KOPT-K1 (cell line): ENCODE data around the gene EFCAB12.

ENCODE experiments used
- H3K27ac ChIP-seq: fragments of 200-600 bp; sonication (generic); 2 replicates; pipeline ENCODE4 v1.5.1; 2016; ENCODE audit warnings: antibody characterized with exemption, mild to moderate bottlenecking, low read depth, low read length; ENCODE audit not compliant: poor library complexity, severe bottlenecking
- H3K36me3 ChIP-seq: fragments of 200-600 bp; sonication (generic); 2 replicates; pipeline ENCODE4 v1.5.1; 2017; ENCODE audit warnings: antibody characterized with exemption, mild to moderate bottlenecking, low read length, moderate library complexity; ENCODE audit not compliant: insufficient read depth
- H3K9me3 ChIP-seq: fragments of 200-600 bp; sonication (generic); 2 replicates; pipeline ENCODE4 v1.5.1; 2017; ENCODE audit warnings: antibody characterized with exemption, low read length, mild to moderate bottlenecking; ENCODE audit not compliant: insufficient read depth, poor library complexity, severe bottlenecking

Gene EFCAB12

GRCh38 chr3:129428376-129429079 is at the start of gene EFCAB12:
Gene EFCAB12, minus strand, starts transcription at chr3:129428636. Its CDS starts 148 bp downstream, at chr3:129428488.
- Histone ChIP-seq H3K9me3 (no peaks in the 10 kb centered on the region), H3K27ac (no peak within 1 kb of the TSS), H3K36me3 (peaks cover 63% of the 10 kb centered on the region)

- Histone ChIP-seq H3K27ac (no peak overlapping the region), H3K9me3 (no peaks in the 10 kb centered on the region), H3K36me3 (peaks cover 67% of the 10 kb centered on the region)
Measured at GRCh38 chr3:129476586-129476985, 48.1 kb upstream of the EFCAB12 start.

DNA sequence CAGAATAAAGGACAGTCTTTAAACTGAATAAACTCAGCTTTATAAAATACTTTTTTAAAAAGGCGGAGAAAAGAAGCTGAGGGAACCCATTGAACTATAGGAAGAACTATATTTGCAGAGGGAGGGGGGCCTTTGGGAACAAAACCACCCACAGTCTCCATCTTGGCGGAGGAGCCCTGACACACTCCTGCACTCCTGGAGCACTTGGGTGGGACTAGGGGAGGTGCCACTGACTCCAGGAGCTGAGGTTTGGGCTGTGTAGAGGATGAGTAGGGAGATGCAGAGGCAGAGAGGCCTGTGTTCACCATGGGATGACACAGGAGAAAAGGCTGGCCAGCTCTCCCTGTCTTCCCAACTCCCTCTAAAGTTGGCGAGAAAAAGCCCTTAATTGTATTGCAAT is 47.4 kb upstream of the EFCAB12 start:
- Histone ChIP-seq H3K27ac (no peak overlapping the region), H3K9me3 (no peaks in the 10 kb centered on the region), H3K36me3 (peaks cover 67% of the 10 kb centered on the region)

DNA sequence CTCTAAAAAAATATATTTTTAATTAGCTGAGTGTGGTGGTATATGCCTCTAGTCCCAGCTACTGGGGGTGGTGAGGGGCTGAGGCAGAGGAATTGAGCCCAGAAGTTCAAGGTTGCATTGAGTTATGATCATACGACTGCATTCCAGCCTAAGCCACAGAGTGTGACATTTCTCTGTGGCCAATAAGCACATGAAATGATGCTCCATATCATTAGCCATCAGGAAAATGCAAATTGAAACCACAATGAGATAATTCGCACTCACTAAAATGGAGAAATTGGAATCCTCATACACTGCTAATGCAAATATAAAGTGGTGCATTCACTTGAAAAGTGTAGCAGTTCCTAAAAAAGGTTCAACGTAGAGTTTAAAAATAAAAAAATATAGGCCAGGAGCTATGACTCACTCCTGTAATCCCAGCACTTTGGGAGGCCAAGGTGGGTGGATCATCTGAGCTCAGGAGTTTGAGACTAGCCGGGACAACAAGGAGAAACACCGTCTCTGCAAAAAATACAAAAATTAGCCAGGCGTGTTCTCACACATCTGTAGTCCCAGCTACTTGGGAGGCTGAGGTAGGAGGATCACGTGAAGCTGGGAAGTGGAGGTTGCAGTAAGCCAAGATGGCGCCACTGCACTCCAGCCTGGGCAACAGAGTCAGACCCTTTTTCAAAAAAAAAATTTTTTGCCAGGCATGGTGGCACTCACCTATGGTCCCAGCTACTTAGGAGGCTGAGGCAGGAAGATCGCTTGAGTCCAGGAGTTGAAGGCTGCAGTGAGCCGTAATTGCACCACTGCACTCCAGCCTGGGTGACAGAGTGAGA is 46.8 kb upstream of the EFCAB12 start:
- Histone ChIP-seq H3K9me3 (no peaks in the 10 kb centered on the region), H3K36me3 (peaks cover 65% of the 10 kb centered on the region), H3K27ac (no peak overlapping the region)

DNA sequence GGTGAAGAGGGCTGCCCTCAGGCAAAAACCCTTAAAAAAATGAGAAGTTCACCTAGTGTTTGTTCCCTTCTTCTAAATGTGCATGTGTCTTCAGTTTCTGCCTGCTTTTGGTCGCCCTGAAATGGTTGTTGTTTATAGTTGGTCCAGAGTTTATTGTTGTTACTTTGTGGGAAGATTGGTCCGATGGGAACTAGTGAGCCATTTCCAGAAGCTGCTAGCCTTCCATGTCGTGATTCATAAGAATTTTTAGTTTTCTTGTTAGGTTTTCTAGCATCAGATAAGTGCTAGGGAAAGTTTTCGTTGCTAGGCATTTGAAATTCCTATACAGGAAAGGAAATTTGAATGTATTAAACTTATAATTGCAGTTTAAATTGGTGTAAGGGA is 45.3 kb upstream of the EFCAB12 start:
- Histone ChIP-seq H3K36me3 (peaks cover 62% of the 10 kb centered on the region), H3K9me3 (no peaks in the 10 kb centered on the region), H3K27ac (no peak overlapping the region)

GRCh38 chr3:129473067-129473768 is 44.8 kb upstream of the EFCAB12 start:
- H3K27ac ChIP-seq: no peak overlapping the region
- peaks cover 61% of the 10 kb centered on the region for H3K36me3 ChIP-seq
- no peaks in the 10 kb centered on the region for H3K9me3 ChIP-seq

DNA sequence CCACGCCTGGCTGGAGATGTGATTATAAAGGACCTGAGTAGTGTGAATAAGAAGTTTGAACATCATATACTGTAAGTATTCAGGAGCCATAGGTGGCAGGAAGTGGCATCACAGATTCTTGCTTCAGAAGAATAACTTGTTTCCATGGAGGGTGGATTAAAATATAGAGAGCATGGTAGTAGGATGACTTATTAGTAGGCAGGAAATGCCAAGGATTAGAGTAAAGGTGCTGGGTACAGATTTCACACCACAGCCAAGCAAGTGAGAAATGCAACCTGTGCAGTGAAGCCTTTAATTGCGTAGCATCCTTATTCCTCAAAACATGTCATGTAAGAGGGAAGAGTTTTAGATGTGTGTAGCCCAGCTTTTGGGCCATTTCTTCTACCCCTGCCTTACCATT is 42.4 kb upstream of the EFCAB12 start:
- Histone ChIP-seq H3K27ac (no peak overlapping the region), H3K9me3 (no peaks in the 10 kb centered on the region), H3K36me3 (peaks cover 54% of the 10 kb centered on the region)

DNA sequence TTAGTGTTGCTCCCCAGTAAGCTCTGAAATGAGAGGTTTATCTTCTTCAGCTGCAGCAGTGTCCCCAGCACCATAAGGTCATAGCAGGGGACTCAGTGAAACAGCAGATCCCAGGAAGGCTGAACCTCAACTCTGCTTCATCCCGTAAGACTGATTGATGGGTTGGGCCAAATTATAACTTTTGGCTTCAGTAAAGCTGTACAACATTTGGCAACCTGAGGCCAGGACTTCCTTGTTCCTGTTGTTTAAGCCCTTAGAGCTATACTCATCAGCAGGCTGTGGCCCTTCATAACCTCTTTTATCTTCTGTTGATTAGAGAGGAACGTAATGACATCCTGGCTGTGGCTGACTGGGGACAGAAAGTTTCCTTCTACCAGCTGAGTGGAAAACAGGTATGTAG is 40.6 kb upstream of the EFCAB12 start:
- Histone ChIP-seq H3K27ac (no peak overlapping the region), H3K36me3 (peaks cover 63% of the 10 kb centered on the region), H3K9me3 (no peaks in the 10 kb centered on the region)

DNA sequence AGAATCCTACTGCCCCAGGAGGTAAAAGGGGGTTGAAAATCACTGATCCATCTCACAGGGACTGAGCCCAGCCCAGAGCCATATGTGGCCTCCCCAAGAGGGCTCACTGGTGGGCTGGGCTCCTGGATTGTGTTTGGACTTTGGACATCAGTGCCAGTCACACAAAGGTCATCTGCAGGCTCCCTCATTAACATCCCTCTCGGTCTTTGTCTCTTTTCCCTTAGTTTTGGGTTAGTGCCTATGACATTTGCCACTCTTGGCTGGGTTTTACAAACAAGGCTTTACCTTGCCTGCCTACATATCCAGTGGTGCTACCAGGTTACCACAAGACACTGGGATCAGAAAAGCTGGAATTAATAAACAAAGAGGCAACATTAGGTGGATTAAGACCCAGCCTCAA is 39.5 kb upstream of the EFCAB12 start:
- H3K9me3 ChIP-seq: no peaks in the 10 kb centered on the region
- no peak overlapping the region for H3K27ac ChIP-seq
- peaks cover 67% of the 10 kb centered on the region for H3K36me3 ChIP-seq

DNA sequence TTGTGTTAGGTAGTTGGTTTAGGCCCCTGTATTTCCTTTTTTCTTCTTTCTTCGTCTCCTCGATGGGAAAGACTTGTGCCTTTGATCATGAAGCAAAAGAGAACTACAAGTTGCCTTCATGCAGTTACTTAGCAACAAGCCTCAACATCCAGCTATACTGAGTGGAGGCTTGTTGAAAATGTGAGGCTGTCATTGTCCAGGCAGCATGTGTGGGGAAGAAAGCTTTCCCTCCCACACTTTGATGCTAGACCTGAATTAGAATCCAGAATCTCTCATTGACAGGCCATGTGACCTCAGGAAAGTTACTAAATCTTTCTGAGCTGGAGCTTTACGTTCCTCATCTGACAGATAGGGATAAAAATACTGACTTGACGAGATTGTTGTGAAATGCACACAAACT is 35.3 kb upstream of the EFCAB12 start:
- Histone ChIP-seq H3K27ac (no peak overlapping the region), H3K36me3 (peaks cover 50% of the 10 kb centered on the region), H3K9me3 (no peaks in the 10 kb centered on the region)

- no peaks in the 10 kb centered on the region for H3K9me3 ChIP-seq
- no peak overlapping the region for H3K27ac ChIP-seq
- H3K36me3 ChIP-seq: peaks cover 48% of the 10 kb centered on the region
Measured at GRCh38 chr3:129463094-129463493, 34.7 kb upstream of the EFCAB12 start.

DNA sequence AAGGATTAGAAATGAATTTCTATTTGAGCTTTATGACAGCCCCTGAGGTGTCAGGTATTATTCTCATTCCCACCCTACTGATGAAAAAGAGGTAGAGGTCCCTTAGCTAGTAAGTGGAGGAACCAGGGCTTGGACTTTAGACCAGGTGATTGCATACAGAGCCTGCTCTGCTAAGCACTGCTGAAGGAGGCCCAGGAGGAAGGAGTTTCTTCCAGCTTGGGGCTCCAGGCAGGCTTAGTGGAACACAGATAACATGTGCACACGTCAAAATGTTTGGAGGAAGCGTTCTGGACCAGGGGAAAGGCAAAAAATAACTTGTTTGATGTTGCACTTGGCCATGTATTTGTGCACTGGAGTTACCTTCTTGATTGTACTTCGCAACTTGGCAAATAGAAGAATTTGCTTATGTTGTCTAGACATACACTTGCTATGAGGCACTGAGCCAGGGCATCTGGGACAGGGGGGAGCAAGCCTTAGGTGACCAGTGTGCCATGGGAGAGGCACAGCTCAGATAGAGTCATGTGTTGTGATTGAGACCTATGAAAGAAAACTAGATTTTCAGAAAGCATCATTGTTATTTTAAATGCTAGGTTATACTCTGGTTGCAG is 34.0 kb upstream of the EFCAB12 start:
- Histone ChIP-seq H3K27ac (no peak overlapping the region), H3K36me3 (peaks cover 41% of the 10 kb centered on the region), H3K9me3 (no peaks in the 10 kb centered on the region)

GRCh38 chr3:129461461-129462146 is 33.2 kb upstream of the EFCAB12 start:
- Histone ChIP-seq H3K27ac (no peak overlapping the region), H3K9me3 (no peaks in the 10 kb centered on the region), H3K36me3 (peaks cover 41% of the 10 kb centered on the region)

DNA sequence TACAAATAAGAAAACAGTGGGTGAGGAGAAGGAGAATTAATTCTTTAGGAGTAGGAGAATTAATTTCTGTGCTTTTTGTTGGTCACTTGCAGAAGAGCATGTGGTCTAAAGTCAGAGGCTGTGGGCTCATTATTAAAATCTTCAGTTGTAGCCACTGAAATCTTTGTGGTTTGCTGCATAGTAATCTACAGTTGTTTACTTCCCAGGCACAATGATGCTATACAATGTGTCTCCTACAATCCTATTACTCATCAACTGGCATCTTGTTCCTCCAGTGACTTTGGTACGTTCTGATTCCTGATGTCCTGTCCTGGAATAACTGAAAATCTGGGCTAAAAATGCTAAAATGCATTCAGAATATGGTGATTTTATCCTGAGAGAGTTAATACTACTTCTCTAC is 32.6 kb upstream of the EFCAB12 start:
- Histone ChIP-seq H3K36me3 (peaks cover 45% of the 10 kb centered on the region), H3K9me3 (no peaks in the 10 kb centered on the region), H3K27ac (no peak overlapping the region)
